Left lung (tissue), 10 donors: Measurements from ENCODE around the gene SECISBP2. TPM values are rescaled to one million over a fixed set of nuclear protein-coding genes. Genes with fewer than 3 reads are reported as not detected.

Source experiments
- ATAC-seq: fragments of 200-7000 bp; cut with Tn5 transposase; one replicate; pipeline ENCODE4 v1.9.1; 2020; ENCODE audit warnings: moderate library complexity
- DNase-seq, 4 donors: peaks; one replicate each; pipeline ENCODE4 v3.0.0-alpha.2; 2013 to 2020
- H3K27ac ChIP-seq, 2 donors: fragments of 200-600 bp; sonication (generic) in 1 of 2; one replicate each; pipeline versions ENCODE4 v1.5.0 to v1.8.0; 2020 to 2021
- H3K27me3 ChIP-seq, 2 donors: fragments of 200-600 bp; sonication (generic) in 1 of 2; one replicate each; pipeline versions ENCODE4 v1.5.0 to v1.8.0; 2020 to 2021
- H3K36me3 ChIP-seq, 2 donors: fragments of 200-600 bp; sonication (generic) in 1 of 2; one replicate each; pipeline versions ENCODE4 v1.5.0 to v1.8.0; 2020 to 2021
- H3K4me1 ChIP-seq, 2 donors: fragments of 200-600 bp; one replicate each; pipeline ENCODE4 v1.8.0; 2021
- H3K4me3 ChIP-seq, 2 donors: fragments of 200-600 bp; sonication (generic) in 1 of 2; one replicate each; pipeline versions ENCODE4 v1.5.0 to v1.8.0; 2020 to 2021; ENCODE audit warnings: mild to moderate bottlenecking in 1 of 2
- H3K9me3 ChIP-seq, 2 donors: fragments of 200-600 bp; sonication (generic) in 1 of 2; one replicate each; pipeline versions ENCODE4 v1.5.0 to v1.8.0; 2020 to 2021
- CTCF ChIP-seq, 2 donors: fragments of 200-600 bp; sonication (generic) in 1 of 2; IDR thresholded peaks; one replicate each; pipeline versions ENCODE4 v1.5.0 to v1.8.0; 2021; ENCODE audit warnings: antibody characterized with exemption in 2 of 2
- intact Hi-C, 2 donors: fragments of 100-400 bp; cut with DNase I; formaldehyde crosslinking; loops; one replicate each; pipeline versions ENCODE4 v1.11.2 to v1.14.2; 2022
- polyA plus RNA-seq, 6 donors: library from polyadenylated mRNA; unstranded; fragments of 120-200 nt; gene quantifications; one replicate each; pipeline ENCODE4 v1.2.1, GENCODE V29; 2013; ENCODE audit not compliant: insufficient read length in 6 of 6
- total RNA-seq, 2 donors: library from RNA; stranded (reverse); fragmentation: NEBNext Ultra II Directional; extraction: Animal tissue kit (Norgen Biotek cat#: 25700); gene quantifications; one replicate each; pipeline ENCODE4 v1.2.1, GENCODE V29; 2021
- donor health status: DM: no; HTN: yes; CAD: no.
- donor health status: DM: no; HTN: no; CAD: no.

Gene SECISBP2
- total and polyA plus RNA-seq, 8 donors: 31.4 to 92.8 (median 89.3) TPM

- DNase-seq (peak in 1 of 4 donors; percentile 18), ATAC-seq (no peak)
- Histone ChIP-seq H3K4me3 (no peak overlapping the region), H3K27ac (no peak overlapping the region), H3K36me3 (peaks cover 0 to 72% of the 10 kb centered on the region in 2 donors), H3K27me3 (no peaks in the 10 kb centered on the region), H3K9me3 (no peaks in the 10 kb centered on the region), H3K4me1 (peaks cover 0 to 8% of the 10 kb centered on the region in 2 donors)
- intact Hi-C loops: no loop called here
- TF ChIP-seq CTCF (IDR thresholded peaks at IDR 0.05): no peak
Measured at GRCh38 chr9:89361816-89362646, 43.7 kb downstream of the SECISBP2 start.

GRCh38 chr9:89362647-89363310 lies 44.5 kb downstream of the SECISBP2 start:
- Histone ChIP-seq H3K4me1 (peaks cover 0 to 8% of the 10 kb centered on the region in 2 donors), H3K27ac (no peak overlapping the region), H3K36me3 (peaks cover 0 to 65% of the 10 kb centered on the region in 2 donors), H3K4me3 (no peak overlapping the region), H3K9me3 (no peaks in the 10 kb centered on the region), H3K27me3 (no peaks in the 10 kb centered on the region)
- peak in 1 of 4 donors; percentile 23 for DNase-seq
- intact Hi-C loops: no loop called here
- TF ChIP-seq CTCF (IDR thresholded peaks at IDR 0.05): no peak
- no peak for ATAC-seq

GRCh38 chr9:89363311-89363670 lies 45.0 kb downstream of the SECISBP2 start:
- no peaks in the 10 kb centered on the region for H3K27me3 ChIP-seq
- H3K9me3 ChIP-seq: no peaks in the 10 kb centered on the region
- H3K27ac ChIP-seq: no peak overlapping the region
- DNase-seq: peak in 1 of 4 donors; percentile 18
- no peak for ATAC-seq
- no peak overlapping the region for H3K4me3 ChIP-seq
- intact Hi-C loops: no loop called here
- TF ChIP-seq CTCF (IDR thresholded peaks at IDR 0.05): no peak
- H3K36me3 ChIP-seq: peaks cover 0 to 60% of the 10 kb centered on the region in 2 donors
- peaks cover 0 to 8% of the 10 kb centered on the region in 2 donors for H3K4me1 ChIP-seq

GRCh38 chr9:89363921-89364665 lies 45.8 kb downstream of the SECISBP2 start:
- ATAC-seq: no peak
- Histone ChIP-seq H3K4me1 (peaks cover 0 to 8% of the 10 kb centered on the region in 2 donors), H3K36me3 (peaks cover 0 to 52% of the 10 kb centered on the region in 2 donors), H3K4me3 (no peak overlapping the region), H3K9me3 (no peaks in the 10 kb centered on the region), H3K27ac (no peak overlapping the region), H3K27me3 (no peaks in the 10 kb centered on the region)
- DNase-seq: peak in 1 of 4 donors; percentile 27
- no peak for TF ChIP-seq CTCF (IDR thresholded peaks at IDR 0.05)
- intact Hi-C loops: no loop called here
